DMS53 treated with DMSO at 0.1 percent for 48 hours (cell line): Measurements from ENCODE around the gene TOX2.

Source experiments
- DNase-seq: peaks from one replicate; lab custom pipeline; 2025; ENCODE audit not compliant: unreplicated experiment; lab: John Stamatoyannopoulos, UW

Gene TOX2

GRCh38 chr20:43955750-43956191, 41.1 kb downstream of the TOX2 start:
- no peak for DNase-seq

GRCh38 chr20:43957392-43957791, 42.7 kb downstream of the TOX2 start:
- peak; percentile 2 for DNase-seq

GRCh38 chr20:43958626-43959025, 44.0 kb downstream of the TOX2 start:
- DNase-seq, result no peak

GRCh38 chr20:43959079-43959919, 44.6 kb downstream of the TOX2 start:
- no peak for DNase-seq

- no peak for DNase-seq
These were observed 45.2 kb downstream of the TOX2 start for GRCh38 chr20:43959920-43960227.

- DNase-seq, result no peak
These were observed 45.6 kb downstream of the TOX2 start for GRCh38 chr20:43960231-43960630.

GRCh38 chr20:43961116-43961515, 46.5 kb downstream of the TOX2 start:
- DNase-seq, result no peak

GRCh38 chr20:43961541-43962471, 47.2 kb downstream of the TOX2 start:
- no peak for DNase-seq

- no peak for DNase-seq
These were observed 47.9 kb downstream of the TOX2 start for GRCh38 chr20:43962530-43962929.

- DNase-seq, result no peak
These were observed 48.6 kb downstream of the TOX2 start for GRCh38 chr20:43963233-43963632.

GRCh38 chr20:43963872-43964791, 49.5 kb downstream of the TOX2 start:
- DNase-seq, result no peak

GRCh38 chr20:43968341-43969000, 53.8 kb downstream of the TOX2 start:
- no peak for DNase-seq

GRCh38 chr20:43969028-43969447, 54.4 kb downstream of the TOX2 start:
- no peak for DNase-seq

- no peak for DNase-seq
These were observed 55.0 kb downstream of the TOX2 start for GRCh38 chr20:43969501-43970182.

- no peak for DNase-seq
These were observed 56.6 kb downstream of the TOX2 start for GRCh38 chr20:43971267-43971666.

GRCh38 chr20:43972051-43972450, 57.4 kb downstream of the TOX2 start:
- no peak for DNase-seq

- DNase-seq, result no peak
These were observed 58.0 kb downstream of the TOX2 start for GRCh38 chr20:43972692-43973091.

GRCh38 chr20:43973231-43973630, 58.6 kb downstream of the TOX2 start:
- no peak for DNase-seq

- no peak for DNase-seq
These were observed 59.2 kb downstream of the TOX2 start for GRCh38 chr20:43973671-43974450.
